Tibial artery (tissue), 4 donors: ENCODE results near the gene PTPRN2.

Source experiments
- DNase-seq, 2 donors: peaks; one replicate each; pipeline ENCODE4 v3.0.0-alpha.2; 2019
- H3K27ac ChIP-seq, 2 donors: fragments of 200-600 bp; sonication (generic) in 1 of 2; 1 replicate in 1 of 2; 2 replicates in 1 of 2; pipeline ENCODE4 v1.5.1; 2018 to 2019; ENCODE audit warnings: mild to moderate bottlenecking in 1 of 2
- H3K27me3 ChIP-seq, 2 donors: fragments of 200-600 bp; sonication (generic) in 1 of 2; one replicate each; pipeline versions ENCODE4 v1.5.1 to v1.6.0; 2016 to 2019
- H3K36me3 ChIP-seq, 3 donors: fragments of 200-600 bp; sonication (generic) in 2 of 3; one replicate each; pipeline ENCODE4 v1.5.1; 2016 to 2019; ENCODE audit warnings: mild to moderate bottlenecking in 2 of 3
- H3K4me1 ChIP-seq, 4 donors: fragments of 200-600 bp; sonication (generic) in 2 of 4; 1 replicate in 3 of 4; 2 replicates in 1 of 4; pipeline ENCODE4 v1.5.1; 2016 to 2019
- H3K4me3 ChIP-seq, 2 donors: fragments of 200-600 bp; sonication (generic) in 1 of 2; 1 replicate in 1 of 2; 2 replicates in 1 of 2; pipeline ENCODE4 v1.5.1; 2018 to 2019; ENCODE audit warnings: mild to moderate bottlenecking in 2 of 2
- H3K9me3 ChIP-seq, 3 donors: fragments of 200-600 bp; sonication (generic) in 1 of 3; one replicate each; pipeline ENCODE4 v1.5.1; 2016 to 2019
- intact Hi-C: fragments of 100-400 bp; cut with DNase I; formaldehyde crosslinking; loops from one replicate; pipeline ENCODE4 v1.15.0; 2023; ENCODE audit warnings: low total_unique reads
- TF ChIP-seq, protein P1 (sequence below), 2 experiments: fragments of 200-600 bp in 1 of 2; fragments of 450-650 bp in 1 of 2; IDR thresholded peaks; one replicate each; pipeline ENCODE4 v1.5.1; 2017 to 2019; ENCODE audit warnings: antibody characterized with exemption in 2 of 2, mild to moderate bottlenecking in 1 of 2, moderate library complexity in 1 of 2

Gene PTPRN2

DNA sequence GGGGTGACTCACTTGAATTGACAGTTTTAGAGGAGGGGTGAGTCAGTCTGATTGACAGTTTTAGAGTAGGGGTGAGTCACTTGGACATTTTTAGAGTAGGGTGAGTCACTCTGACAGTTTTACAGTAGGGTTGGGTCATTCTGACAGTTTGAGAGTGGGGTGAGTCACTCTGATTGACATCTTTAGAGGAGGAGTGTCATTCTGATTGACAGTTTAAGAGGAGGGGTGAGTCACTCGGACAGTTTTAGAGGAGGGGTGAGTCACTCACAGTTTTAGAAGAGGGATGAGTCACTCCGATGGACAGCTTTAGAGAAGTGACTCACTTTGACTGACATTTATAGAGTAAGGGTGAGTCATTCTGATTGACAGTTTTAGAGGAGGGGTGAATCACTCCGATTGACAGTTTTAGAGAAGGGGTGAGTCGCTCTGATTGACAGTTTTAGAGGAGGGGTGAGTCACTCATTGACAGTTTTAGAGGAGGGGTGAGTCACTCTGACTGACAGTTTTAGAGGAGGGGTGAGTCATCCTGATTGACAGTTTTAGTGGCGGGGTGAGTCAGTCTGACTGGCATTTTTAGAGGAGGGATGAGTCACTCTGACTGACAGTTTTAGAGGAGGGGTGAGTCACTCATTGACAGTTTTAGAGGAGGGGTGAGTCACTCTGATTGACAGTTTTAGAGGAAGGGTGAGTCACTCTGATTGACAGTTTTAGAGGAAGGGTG is 655.0 kb downstream of the PTPRN2 start:
- no peaks in the 10 kb centered on the region for H3K4me1 ChIP-seq
- no peak for DNase-seq
- H3K9me3 ChIP-seq: peaks cover 2 to 9% (median 6%) of the 10 kb centered on the region in 3 donors
- no peaks in the 10 kb centered on the region for H3K27me3 ChIP-seq
- intact Hi-C loops: no loop called here
- TF ChIP-seq, protein P1, sequence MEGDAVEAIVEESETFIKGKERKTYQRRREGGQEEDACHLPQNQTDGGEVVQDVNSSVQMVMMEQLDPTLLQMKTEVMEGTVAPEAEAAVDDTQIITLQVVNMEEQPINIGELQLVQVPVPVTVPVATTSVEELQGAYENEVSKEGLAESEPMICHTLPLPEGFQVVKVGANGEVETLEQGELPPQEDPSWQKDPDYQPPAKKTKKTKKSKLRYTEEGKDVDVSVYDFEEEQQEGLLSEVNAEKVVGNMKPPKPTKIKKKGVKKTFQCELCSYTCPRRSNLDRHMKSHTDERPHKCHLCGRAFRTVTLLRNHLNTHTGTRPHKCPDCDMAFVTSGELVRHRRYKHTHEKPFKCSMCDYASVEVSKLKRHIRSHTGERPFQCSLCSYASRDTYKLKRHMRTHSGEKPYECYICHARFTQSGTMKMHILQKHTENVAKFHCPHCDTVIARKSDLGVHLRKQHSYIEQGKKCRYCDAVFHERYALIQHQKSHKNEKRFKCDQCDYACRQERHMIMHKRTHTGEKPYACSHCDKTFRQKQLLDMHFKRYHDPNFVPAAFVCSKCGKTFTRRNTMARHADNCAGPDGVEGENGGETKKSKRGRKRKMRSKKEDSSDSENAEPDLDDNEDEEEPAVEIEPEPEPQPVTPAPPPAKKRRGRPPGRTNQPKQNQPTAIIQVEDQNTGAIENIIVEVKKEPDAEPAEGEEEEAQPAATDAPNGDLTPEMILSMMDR (IDR thresholded peaks at IDR 0.05): no peak
- no peaks in the 10 kb centered on the region for H3K36me3 ChIP-seq
- no peak overlapping the region for H3K27ac ChIP-seq
- no peak overlapping the region for H3K4me3 ChIP-seq

DNA sequence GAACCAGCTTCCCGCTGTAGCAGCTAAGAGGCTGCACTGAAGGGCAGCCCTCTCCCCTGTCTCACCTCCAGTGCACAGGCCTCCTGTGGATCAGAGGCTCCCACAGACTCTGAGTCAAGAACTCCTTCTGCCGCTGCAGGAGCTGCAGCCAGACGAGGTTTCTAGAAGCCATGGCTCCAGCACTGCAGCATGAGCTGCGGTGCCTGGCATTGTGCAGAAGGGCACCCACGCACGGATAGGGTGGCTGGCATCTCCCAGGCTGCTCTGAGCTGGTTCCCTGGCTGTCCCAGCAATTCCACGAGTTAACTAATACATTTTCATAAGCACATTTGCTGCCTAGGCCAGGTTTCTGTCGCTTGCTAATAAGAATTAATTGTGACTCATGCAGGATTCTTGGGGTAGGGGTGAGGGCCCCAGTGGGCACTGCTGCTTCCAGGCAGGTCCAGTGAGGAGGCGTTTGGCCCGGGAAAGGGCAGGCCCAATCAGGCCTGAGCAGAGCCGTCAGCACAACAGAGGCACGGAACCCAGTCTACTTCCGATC is 656.6 kb downstream of the PTPRN2 start:
- intact Hi-C loops: no loop called here
- no peak overlapping the region for H3K27ac ChIP-seq
- DNase-seq: no peak

DNA sequence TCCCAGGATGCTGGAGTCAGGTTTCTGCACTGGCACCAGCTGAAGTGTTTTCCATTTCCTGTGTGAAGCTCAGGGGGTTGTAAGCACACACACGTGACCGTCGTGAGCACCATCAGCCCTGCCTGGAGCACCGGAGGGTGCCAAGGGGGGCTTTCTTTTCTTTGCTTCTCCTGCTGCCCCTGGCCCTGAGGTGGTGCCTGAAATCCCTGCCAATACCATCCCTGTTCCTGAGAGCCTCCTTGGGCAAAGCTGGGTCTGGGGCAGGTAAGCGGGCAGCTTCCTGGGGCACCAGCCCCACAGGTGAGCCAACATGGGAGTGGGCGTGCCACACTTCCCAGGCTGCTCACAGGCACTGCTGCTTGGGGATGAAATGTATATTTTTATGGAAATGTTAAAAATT is 657.2 kb downstream of the PTPRN2 start:
- Histone ChIP-seq H3K9me3 (peaks cover 2 to 9% (median 6%) of the 10 kb centered on the region in 3 donors), H3K27me3 (no peaks in the 10 kb centered on the region), H3K4me1 (no peaks in the 10 kb centered on the region), H3K4me3 (no peak overlapping the region), H3K27ac (no peak overlapping the region), H3K36me3 (no peaks in the 10 kb centered on the region)
- intact Hi-C loops: no loop called here
- no peak for DNase-seq
- TF ChIP-seq, protein P1 (IDR thresholded peaks at IDR 0.05): no peak

More for the DNA sequence above, 656.6 kb downstream of the PTPRN2 start:
- Histone ChIP-seq H3K9me3 (peaks cover 2 to 9% (median 6%) of the 10 kb centered on the region in 3 donors), H3K4me3 (no peak overlapping the region), H3K4me1 (no peaks in the 10 kb centered on the region), H3K36me3 (no peaks in the 10 kb centered on the region), H3K27me3 (no peaks in the 10 kb centered on the region)
- TF ChIP-seq, protein P1 (IDR thresholded peaks at IDR 0.05): no peak

DNA sequence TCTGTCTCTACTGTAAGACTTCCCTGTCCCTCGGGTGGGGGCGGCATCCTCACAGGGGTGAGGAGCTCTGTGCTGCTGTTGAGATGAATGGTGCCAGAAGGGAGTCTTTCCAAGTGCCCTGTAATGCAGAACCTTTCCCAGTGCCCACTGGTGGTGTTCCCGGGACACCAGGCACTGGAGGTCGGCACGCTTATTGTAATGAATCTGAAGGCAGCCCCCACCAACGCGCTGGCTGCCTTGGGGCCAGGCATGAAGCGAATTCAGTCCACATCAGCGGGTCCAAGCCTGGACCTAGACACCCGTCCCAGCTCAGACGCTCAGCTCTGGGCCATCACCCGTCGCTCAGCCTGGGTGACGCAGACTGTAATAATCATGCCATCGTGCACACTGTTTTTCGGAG is 658.0 kb downstream of the PTPRN2 start:
- TF ChIP-seq, protein P1 (IDR thresholded peaks at IDR 0.05): no peak
- Histone ChIP-seq H3K27me3 (no peaks in the 10 kb centered on the region), H3K9me3 (peaks cover 2 to 6% (median 2%) of the 10 kb centered on the region in 3 donors), H3K4me1 (no peaks in the 10 kb centered on the region), H3K36me3 (no peaks in the 10 kb centered on the region), H3K4me3 (no peak overlapping the region), H3K27ac (no peak overlapping the region)
- intact Hi-C loops: no loop called here
- no peak for DNase-seq

DNA sequence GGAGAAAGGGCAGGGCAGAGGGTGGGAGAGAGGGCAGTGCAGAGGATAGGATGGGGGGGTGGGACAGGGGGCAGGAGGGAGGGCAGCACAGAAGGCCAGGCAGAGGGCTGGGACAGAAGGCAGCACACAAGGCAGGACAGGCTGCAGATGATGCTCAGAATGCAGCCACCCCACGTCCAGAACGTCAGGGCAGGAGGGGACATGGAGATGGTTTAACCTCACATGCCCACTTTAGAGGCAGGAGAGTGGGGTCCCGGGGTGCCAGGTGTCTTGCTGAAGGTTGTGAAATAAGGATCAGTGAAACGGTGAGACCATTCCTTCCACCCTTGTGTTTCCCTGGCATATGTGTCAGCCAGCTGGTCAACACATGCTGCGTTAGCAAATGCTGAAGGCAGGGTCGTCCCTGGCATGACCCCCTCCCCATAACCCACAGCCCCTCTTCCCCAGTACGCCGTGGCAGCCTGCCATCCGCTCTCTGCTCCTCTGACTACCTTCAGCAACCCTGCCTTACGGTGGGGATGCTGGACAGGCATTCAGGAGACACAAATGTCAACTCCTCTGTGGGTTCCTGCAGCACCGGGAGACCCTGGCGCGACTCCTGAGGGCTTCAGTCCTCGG is 658.7 kb downstream of the PTPRN2 start:
- no peaks in the 10 kb centered on the region for H3K4me1 ChIP-seq
- peaks cover 0 to 6% (median 2%) of the 10 kb centered on the region in 3 donors for H3K9me3 ChIP-seq
- TF ChIP-seq, protein P1 (IDR thresholded peaks at IDR 0.05): no peak
- DNase-seq: no peak
- intact Hi-C loops: no loop called here
- H3K27me3 ChIP-seq: peaks cover 0 to 5% of the 10 kb centered on the region in 2 donors
- H3K27ac ChIP-seq: no peak overlapping the region
- H3K4me3 ChIP-seq: no peak overlapping the region
- H3K36me3 ChIP-seq: no peaks in the 10 kb centered on the region
